ENCODE results near the gene CHML.

GRCh38 chr1:241652012-241652411 is 11.8 kb upstream of the CHML start, which contains the start of gene WDR64:
- TF ChIP-seq CTCF (IDR thresholded peaks at IDR 0.05) (no peak), POLR2A (IDR thresholded peaks at IDR 0.05) (no peak)
